Fibroblast of lung (primary cell): ENCODE results near the gene GRB10. TPM values are rescaled to one million over a fixed set of nuclear protein-coding genes. Genes with fewer than 3 reads are reported as not detected.

Experiments used
- DNase-seq, 2 donors: peaks; one replicate each; pipeline versions ENCODE4 v3.0.0 to v3.0.0-alpha.2; 2010; ENCODE audit warnings: low read depth in 2 of 2
- H2AFZ ChIP-seq: 2 replicates; pipeline ENCODE4 v1.5.1; 2012; ENCODE audit warnings: low read length, control low read depth, inconsistent platforms
- H3K27ac ChIP-seq: 2 replicates; pipeline ENCODE4 v1.5.1; 2011; ENCODE audit warnings: low read length, control low read depth; ENCODE audit not compliant: insufficient read depth
- H3K27me3 ChIP-seq: 2 replicates; pipeline ENCODE4 v1.5.1; 2011; ENCODE audit warnings: mild to moderate bottlenecking, low read length; ENCODE audit not compliant: control insufficient read depth, insufficient read depth
- H3K36me3 ChIP-seq: 2 replicates; pipeline ENCODE4 v1.5.1; 2011; ENCODE audit warnings: low read length; ENCODE audit not compliant: control insufficient read depth, insufficient read depth
- H3K4me1 ChIP-seq: 2 replicates; pipeline ENCODE4 v1.5.1; 2011; ENCODE audit warnings: low read length; ENCODE audit not compliant: control insufficient read depth, insufficient read depth; ENCODE audit errors: extremely low read depth
- H3K4me2 ChIP-seq: 2 replicates; pipeline ENCODE4 v1.5.1; 2011; ENCODE audit warnings: low read length, control low read depth; ENCODE audit not compliant: insufficient read depth; ENCODE audit errors: extremely low read depth
- H3K4me3 ChIP-seq, 4 experiments: fragments of 200-600 bp in 1 of 4; sonication (generic) in 1 of 4; replicated peaks in 1 of 4; 2 replicates each; pipeline ENCODE4 v1.5.1; 2011 to 2016; ENCODE audit warnings: low read length in 4 of 4, low read depth in 3 of 4, mild to moderate bottlenecking in 3 of 4, control low read depth in 2 of 4, inconsistent platforms in 1 of 4, mixed read lengths in 1 of 4; ENCODE audit not compliant: insufficient read depth in 1 of 4; ENCODE audit errors: control extremely low read depth in 1 of 4
- H3K79me2 ChIP-seq: 2 replicates; pipeline ENCODE4 v1.5.1; 2012; ENCODE audit warnings: mild to moderate bottlenecking, low read length, inconsistent platforms; ENCODE audit not compliant: control insufficient read depth, insufficient read depth
- H3K9ac ChIP-seq: 2 replicates; pipeline ENCODE4 v1.5.1; 2011; ENCODE audit warnings: mild to moderate bottlenecking, low read length, control low read depth; ENCODE audit not compliant: insufficient read depth
- H3K9me3 ChIP-seq: 2 replicates; pipeline ENCODE4 v1.5.1; 2012; ENCODE audit warnings: low read depth, low read length; ENCODE audit not compliant: control insufficient read depth, insufficient read depth
- H4K20me1 ChIP-seq: 2 replicates; pipeline ENCODE4 v1.5.1; 2011; ENCODE audit warnings: low read length; ENCODE audit not compliant: control insufficient read depth, insufficient read depth; ENCODE audit errors: extremely low read depth
- EZH2 ChIP-seq: IDR thresholded peaks from 2 replicates; pipeline ENCODE4 v1.5.1; 2012; ENCODE audit warnings: low read length, control low read depth, mild to moderate bottlenecking; ENCODE audit errors: missing control alignments
- polyA plus RNA-seq, 2 donors: library from polyadenylated mRNA; depleted of rRNA in 1 of 2; stranded (reverse) in 1 of 2; unstranded in 1 of 2; fragments of >200 nt; gene quantifications; 2 replicates each; pipeline ENCODE4 v1.2.1, GENCODE V29; 2011 to 2012; ENCODE audit warnings: missing spikeins in 1 of 2
- total RNA-seq: library from RNA; depleted of rRNA; stranded (reverse); fragments of >200 nt; gene quantifications from 2 replicates; pipeline ENCODE4 v1.2.1, GENCODE V29; 2014
- TF ChIP-seq, protein P1 (sequence below), 2 donors: IDR thresholded peaks in 1 of 2; conservative IDR thresholded peaks in 1 of 2; 1 replicate in 1 of 2; 2 replicates in 1 of 2; pipeline ENCODE4 v1.5.1; 2011 to 2012; ENCODE audit warnings: low read length in 2 of 2, control low read depth in 1 of 2, inconsistent platforms in 1 of 2, low read depth in 1 of 2, mild to moderate bottlenecking in 1 of 2

The GRB10 gene
- total and polyA plus RNA-seq, 2 donors (not counting 1 experiment from before 2014, with no cell fraction given) = 11.1 to 64.1 TPM

DNA sequence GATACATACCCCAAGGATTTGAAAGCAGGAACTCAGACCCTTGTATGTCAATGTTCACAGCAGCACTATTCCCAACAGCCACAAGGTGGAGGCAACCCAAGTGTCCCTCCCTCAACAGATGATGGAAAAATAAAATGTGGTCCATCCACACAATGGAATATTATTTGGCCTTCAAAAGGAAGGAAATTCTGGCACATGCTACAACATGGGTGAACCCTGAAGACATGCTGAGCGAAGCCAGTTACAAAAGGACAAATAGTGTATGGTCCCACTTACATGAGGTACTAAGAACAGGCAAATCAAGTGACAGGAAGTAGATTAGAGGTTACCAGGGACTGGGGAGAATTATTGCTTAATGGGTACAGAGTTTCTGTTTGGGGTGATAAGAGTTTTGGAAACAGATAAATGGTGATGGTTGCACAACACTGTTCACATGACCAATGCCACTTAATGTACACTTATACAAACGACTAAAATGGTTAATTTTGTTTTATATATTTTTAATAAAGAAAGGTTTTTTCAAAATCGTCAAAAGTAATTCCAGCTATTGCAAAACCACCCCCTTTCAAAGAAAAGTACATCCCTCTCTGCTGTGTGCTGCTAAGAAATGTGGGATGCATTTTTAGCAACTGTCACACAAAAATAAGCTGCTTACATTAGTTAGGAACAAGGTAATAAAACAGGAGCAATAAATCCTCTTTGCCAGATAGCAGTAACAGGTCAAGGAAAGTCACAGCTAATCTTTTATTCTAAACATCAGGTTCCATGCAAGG is 85.7 kb downstream of the GRB10 start:
- no peaks in the 10 kb centered on the region for H3K9me3 ChIP-seq
- no peaks in the 10 kb centered on the region for H3K36me3 ChIP-seq
- H3K9ac ChIP-seq = no peak overlapping the region
- H3K4me1 ChIP-seq = no peaks in the 10 kb centered on the region
- no peaks in the 10 kb centered on the region for H3K79me2 ChIP-seq
- DNase-seq = no peak
- H3K27me3 ChIP-seq = no peaks in the 10 kb centered on the region
- no peak overlapping the region for H2AFZ ChIP-seq
- TF ChIP-seq, protein P1, sequence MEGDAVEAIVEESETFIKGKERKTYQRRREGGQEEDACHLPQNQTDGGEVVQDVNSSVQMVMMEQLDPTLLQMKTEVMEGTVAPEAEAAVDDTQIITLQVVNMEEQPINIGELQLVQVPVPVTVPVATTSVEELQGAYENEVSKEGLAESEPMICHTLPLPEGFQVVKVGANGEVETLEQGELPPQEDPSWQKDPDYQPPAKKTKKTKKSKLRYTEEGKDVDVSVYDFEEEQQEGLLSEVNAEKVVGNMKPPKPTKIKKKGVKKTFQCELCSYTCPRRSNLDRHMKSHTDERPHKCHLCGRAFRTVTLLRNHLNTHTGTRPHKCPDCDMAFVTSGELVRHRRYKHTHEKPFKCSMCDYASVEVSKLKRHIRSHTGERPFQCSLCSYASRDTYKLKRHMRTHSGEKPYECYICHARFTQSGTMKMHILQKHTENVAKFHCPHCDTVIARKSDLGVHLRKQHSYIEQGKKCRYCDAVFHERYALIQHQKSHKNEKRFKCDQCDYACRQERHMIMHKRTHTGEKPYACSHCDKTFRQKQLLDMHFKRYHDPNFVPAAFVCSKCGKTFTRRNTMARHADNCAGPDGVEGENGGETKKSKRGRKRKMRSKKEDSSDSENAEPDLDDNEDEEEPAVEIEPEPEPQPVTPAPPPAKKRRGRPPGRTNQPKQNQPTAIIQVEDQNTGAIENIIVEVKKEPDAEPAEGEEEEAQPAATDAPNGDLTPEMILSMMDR (conservative IDR thresholded peaks at IDR 0.05 in 1 of 2, IDR thresholded peaks at IDR 0.05 in 1 of 2; ENCODE audit: low read depth in 1 of 2, low read length in 2 of 2) = peak; percentile 35 to 51
- no peak for TF ChIP-seq EZH2
- H3K4me3 ChIP-seq = no peak overlapping the region
- H4K20me1 ChIP-seq = no peaks in the 10 kb centered on the region
- no peak overlapping the region for H3K27ac ChIP-seq
- no peak overlapping the region for H3K4me2 ChIP-seq

DNA sequence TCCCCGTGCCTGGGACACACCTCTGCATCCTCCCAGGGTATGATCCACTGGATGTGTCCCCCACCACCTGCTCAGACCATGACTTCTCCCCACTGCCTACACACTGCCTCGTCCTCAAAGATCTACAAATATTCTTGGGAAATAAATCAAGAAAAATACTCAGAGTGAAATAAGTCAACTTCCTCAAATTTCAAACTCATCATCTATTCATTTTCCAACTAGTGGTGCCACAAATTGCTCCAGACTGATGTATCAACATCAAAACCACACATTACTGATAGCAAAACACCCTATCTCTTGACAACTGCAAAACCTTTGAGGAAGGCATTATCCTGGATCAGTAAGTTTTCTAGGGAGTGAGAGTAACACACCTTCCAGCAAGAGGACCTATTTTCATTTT is 87.7 kb downstream of the GRB10 start:
- Histone ChIP-seq H3K9ac (no peak overlapping the region), H3K4me1 (no peaks in the 10 kb centered on the region), H4K20me1 (no peaks in the 10 kb centered on the region), H3K27ac (no peak overlapping the region), H3K27me3 (no peaks in the 10 kb centered on the region), H2AFZ (no peak overlapping the region), H3K79me2 (no peaks in the 10 kb centered on the region), H3K4me3 (no peak overlapping the region), H3K4me2 (no peak overlapping the region), H3K9me3 (no peaks in the 10 kb centered on the region), H3K36me3 (no peaks in the 10 kb centered on the region)
- no peak for DNase-seq
- TF ChIP-seq EZH2 = no peak
- TF ChIP-seq, protein P1 (conservative IDR thresholded peaks at IDR 0.05 in 1 of 2, IDR thresholded peaks at IDR 0.05 in 1 of 2; ENCODE audit: low read depth in 1 of 2, low read length in 2 of 2) = no peak

DNA sequence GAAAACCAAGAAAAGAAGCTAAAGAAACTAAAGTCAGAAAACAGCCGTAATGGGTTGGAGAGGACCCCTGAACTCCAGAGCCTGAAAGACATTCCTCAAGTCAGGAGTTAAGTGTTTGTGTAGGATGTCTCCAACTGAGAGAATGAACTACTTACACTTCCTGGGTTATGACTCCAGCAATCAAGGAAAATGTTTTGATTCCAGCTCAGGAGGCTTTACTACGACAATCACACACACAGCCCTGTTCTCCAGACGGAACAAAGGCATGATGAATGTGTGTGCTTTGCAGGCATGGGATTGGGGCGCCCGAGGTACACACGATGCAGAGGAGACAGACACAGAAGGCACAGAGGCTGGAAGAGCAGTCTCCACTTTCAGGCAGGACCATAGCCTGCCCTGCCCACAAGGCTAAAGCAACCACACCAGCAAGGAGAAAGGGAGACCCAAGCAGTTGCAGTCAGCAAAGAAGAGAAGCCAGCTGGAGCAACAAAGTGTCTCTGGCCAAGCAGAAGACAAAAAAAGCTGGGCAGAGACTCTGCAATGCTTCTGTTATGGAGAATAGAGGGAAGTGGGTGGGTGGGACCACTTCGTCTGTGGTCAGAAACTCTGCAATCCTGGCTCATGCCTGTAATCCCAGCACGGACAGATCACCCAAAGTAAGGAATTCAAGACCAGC is 89.1 kb downstream of the GRB10 start:
- no peak overlapping the region for H3K4me2 ChIP-seq

More for the DNA sequence above, 89.1 kb downstream of the GRB10 start:
- no peak overlapping the region for H3K4me3 ChIP-seq
- no peaks in the 10 kb centered on the region for H3K36me3 ChIP-seq
- H3K79me2 ChIP-seq = no peaks in the 10 kb centered on the region
- no peak for TF ChIP-seq EZH2
- TF ChIP-seq, protein P1 (conservative IDR thresholded peaks at IDR 0.05 in 1 of 2, IDR thresholded peaks at IDR 0.05 in 1 of 2; ENCODE audit: low read depth in 1 of 2, low read length in 2 of 2) = no peak
- no peak overlapping the region for H3K27ac ChIP-seq
- H3K9ac ChIP-seq = no peak overlapping the region
- no peaks in the 10 kb centered on the region for H3K9me3 ChIP-seq
- no peaks in the 10 kb centered on the region for H3K4me1 ChIP-seq
- no peaks in the 10 kb centered on the region for H3K27me3 ChIP-seq
- no peaks in the 10 kb centered on the region for H4K20me1 ChIP-seq
- peak in 1 of 2 donors; percentile 34 for DNase-seq
- no peak overlapping the region for H2AFZ ChIP-seq
